ENCODE data around the gene LCE2B.

LCE2B gene

DNA sequence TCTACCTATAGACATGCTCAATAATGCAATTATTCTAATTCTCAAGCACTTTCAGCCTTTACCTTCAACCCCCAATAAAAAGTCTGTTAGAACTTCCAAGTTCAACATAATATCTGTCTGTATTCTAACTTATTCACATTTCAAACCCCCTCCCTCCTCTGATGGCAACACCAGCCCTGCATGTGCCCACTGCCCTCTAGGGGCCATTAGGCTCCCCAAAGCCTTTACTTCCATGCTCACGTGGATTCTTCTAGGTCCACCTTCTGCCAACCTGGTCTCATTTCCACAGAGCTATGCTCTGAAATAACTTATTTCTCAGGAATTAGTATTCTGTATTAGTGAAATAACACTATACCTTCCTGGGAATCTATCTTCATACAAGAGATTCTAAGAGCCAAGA lies 49.7 kb downstream of the LCE2B start:
- DNase-seq (ENCODE audit: low read depth), result no peak

Data from non-pigmented ciliary epithelial cell (primary cell).